Fibroblast of upper back skin (primary cell): Measurements from ENCODE around the gene TMEM184A.
"Not testable (repeated sequence)": the region's sequence is repeated elsewhere in the genome, so short reads cannot be mapped to it uniquely, and the experiment has no call there.

Source experiments
- DNase-seq: peaks from one replicate; pipeline ENCODE4 v3.0.0-alpha.2; 2013

The TMEM184A gene

GRCh38 chr7:1519322-1519922 is 36.6 kb downstream of the TMEM184A start:
- not testable (repeated sequence) for DNase-seq

GRCh38 chr7:1516586-1517251 is 39.3 kb downstream of the TMEM184A start:
- DNase-seq: no peak

GRCh38 chr7:1515509-1515967 is 40.5 kb downstream of the TMEM184A start:
- not testable (repeated sequence) for DNase-seq

- DNase-seq: no peak
Observed at GRCh38 chr7:1514995-1515401, 41.0 kb downstream of the TMEM184A start.

GRCh38 chr7:1514407-1514806 is 41.6 kb downstream of the TMEM184A start:
- DNase-seq: no peak

- no peak for DNase-seq
Observed at GRCh38 chr7:1513657-1514095, 42.3 kb downstream of the TMEM184A start.

- peak; percentile 30 for DNase-seq
Observed at GRCh38 chr7:1512781-1513656, 43.0 kb downstream of the TMEM184A start.

GRCh38 chr7:1511444-1512422 is 44.3 kb downstream of the TMEM184A start:
- DNase-seq: no peak

- DNase-seq: no peak
Observed at GRCh38 chr7:1510780-1511154, 45.2 kb downstream of the TMEM184A start.

GRCh38 chr7:1509226-1509625 is 46.8 kb downstream of the TMEM184A start:
- no peak for DNase-seq

GRCh38 chr7:1508277-1508758 is 47.7 kb downstream of the TMEM184A start:
- no peak for DNase-seq

- no peak for DNase-seq
Observed at GRCh38 chr7:1505731-1506550, 50.1 kb downstream of the TMEM184A start.

GRCh38 chr7:1503816-1504775 is 51.9 kb downstream of the TMEM184A start, which contains the start of gene INTS1:
TSS of gene INTS1 (minus strand) at chr7:1504389. CDS start at chr7:1503960, 429 bp downstream.
- DNase-seq: peak; percentile 87

GRCh38 chr7:1503390-1503789 is 52.6 kb downstream of the TMEM184A start:
- no peak for DNase-seq

GRCh38 chr7:1502845-1503244 is 53.2 kb downstream of the TMEM184A start:
- no peak for DNase-seq

GRCh38 chr7:1501487-1502270 is 54.3 kb downstream of the TMEM184A start:
- DNase-seq: no peak

- DNase-seq: no peak
Observed at GRCh38 chr7:1500064-1500807, 55.8 kb downstream of the TMEM184A start.

- no peak for DNase-seq
Observed at GRCh38 chr7:1499367-1500029, 56.5 kb downstream of the TMEM184A start.
